GM18505 (cell line): ENCODE measurements around the gene SPTB.

ENCODE experiments used
- ATAC-seq: cut with Tn5 transposase; IDR thresholded peaks from one replicate; pipeline ENCODE4 v1.9.1; 2021; ENCODE audit not compliant: unreplicated experiment
- POLR2A ChIP-seq: IDR thresholded peaks from 4 replicates; pipeline ENCODE4 v1.6.1; 2011; ENCODE audit warnings: borderline replicate concordance; ENCODE audit not compliant: insufficient read depth, insufficient read length; ENCODE audit errors: extremely low read depth

The SPTB gene

DNA sequence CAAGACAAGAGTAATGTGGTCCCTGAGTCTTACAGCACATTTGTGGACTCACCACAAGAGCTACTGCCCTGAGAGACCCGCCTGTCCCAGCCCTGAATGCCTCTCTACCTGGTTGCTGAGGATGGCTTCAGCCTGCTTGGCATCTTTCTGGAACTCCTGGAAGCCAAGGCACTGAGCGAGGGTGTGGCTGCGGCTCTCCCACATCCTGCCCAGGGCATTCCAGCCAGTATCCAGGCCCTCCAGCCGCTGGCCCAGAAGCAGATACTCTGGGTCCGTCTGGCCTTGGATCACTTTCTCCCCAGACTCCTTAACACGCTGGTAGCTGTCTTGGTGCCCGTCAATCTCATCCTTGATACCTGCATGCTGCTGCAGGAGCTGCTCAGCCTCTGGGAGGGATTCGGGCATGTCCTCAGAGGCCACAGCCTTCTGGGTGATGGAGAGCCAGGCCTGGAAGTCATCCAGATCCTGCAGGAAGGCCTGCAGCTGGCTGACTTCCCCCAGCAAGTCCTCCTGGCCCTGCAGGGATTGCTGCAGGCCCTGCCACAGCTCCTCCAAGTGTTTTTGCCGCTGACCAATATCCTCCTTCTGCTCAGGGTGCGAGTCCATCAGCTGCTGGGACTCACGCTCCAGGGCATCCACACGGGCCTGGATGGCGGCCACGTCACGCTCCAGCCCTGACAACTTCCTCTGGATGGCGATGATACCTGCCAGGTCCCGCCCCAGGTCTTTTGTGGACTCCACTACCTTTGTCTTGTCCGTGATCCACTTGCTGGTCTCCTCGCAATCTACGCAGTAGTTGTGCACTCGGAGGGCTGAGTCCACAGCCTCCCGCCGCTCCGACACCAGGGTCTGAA is 93.2 kb downstream of the SPTB start:
- TF ChIP-seq POLR2A: no peak

DNA sequence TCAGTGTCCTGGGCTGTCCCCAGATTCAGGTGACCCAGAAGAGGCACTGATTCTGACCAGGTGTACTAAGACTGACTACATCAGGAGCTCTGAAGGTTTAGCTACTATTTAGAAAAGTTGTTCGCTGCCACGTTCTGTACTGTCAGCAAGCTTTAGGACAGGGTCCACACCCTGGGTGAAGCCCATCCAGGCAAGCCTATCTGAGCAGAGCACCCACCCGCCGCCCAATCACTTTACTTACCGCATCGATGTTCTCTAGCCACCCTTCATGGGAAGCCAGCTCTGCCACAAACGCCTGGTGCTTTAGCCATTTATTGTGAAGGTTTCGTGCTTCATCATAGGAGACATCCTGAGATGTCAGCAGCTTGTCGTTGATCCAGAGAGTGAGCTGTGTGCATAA is 95.7 kb downstream of the SPTB start:
- TF ChIP-seq POLR2A: no peak
- ATAC-seq: no peak

More for the DNA sequence above, 93.2 kb downstream of the SPTB start:
- ATAC-seq: no peak

DNA sequence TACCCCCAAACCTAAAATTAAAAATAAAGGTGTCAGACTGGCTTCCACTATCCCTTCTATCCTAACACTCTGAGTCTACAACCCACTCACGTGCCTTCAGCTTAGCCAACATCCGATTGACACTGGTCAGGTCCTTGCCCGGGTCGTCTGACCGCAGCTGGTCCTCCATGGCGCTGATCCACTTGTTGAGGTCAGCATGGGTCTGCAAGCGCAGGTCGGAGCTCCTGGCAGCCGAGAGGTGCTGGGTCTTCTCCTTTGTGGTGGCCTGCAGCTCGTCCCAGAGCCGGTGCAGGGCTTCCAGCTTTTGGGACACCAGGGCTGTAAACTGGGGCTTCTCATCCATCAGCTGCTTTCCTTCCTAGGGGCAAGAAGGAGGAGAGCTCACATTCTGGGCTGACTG is 97.5 kb downstream of the SPTB start:
- ATAC-seq: no peak
- TF ChIP-seq POLR2A: no peak

GRCh38 chr14:64779472-64779871 is 100.2 kb downstream of the SPTB start:
- no peak for TF ChIP-seq POLR2A
- ATAC-seq: no peak

DNA sequence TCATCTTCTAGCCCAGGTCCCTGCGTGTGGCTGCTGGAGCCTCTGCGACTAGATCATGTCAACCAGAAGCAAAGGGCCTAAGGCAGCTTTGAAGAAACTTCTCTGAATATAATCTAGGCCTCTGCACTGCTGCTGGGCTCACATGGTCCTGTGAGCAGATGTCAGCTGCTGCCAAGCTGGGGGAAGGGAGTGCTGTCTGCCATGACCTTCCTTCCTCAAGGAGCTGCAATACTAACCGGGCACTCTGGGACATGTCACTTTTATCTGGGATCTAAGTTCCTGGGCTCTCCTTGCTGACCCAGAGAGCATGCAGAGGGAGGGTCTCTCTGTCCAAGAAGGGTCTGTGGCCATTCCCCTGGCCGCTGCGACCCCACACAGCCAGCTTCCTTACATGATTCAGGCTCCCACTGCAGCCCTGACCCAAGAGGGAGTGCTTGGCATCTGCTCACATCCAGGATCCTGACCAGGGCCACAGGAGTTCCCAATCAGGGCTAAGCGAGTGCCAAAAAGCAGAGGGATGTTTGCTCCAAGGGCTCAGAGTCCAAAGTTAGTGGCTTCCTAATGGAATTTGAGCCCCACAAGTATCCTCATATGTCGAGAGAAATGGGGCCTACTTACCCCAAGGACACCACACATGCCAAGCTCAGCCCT is 101.5 kb downstream of the SPTB start:
- no peak for TF ChIP-seq POLR2A
- no peak for ATAC-seq

- no peak for ATAC-seq
These were observed 102.2 kb downstream of the SPTB start for GRCh38 chr14:64777461-64777860.

DNA sequence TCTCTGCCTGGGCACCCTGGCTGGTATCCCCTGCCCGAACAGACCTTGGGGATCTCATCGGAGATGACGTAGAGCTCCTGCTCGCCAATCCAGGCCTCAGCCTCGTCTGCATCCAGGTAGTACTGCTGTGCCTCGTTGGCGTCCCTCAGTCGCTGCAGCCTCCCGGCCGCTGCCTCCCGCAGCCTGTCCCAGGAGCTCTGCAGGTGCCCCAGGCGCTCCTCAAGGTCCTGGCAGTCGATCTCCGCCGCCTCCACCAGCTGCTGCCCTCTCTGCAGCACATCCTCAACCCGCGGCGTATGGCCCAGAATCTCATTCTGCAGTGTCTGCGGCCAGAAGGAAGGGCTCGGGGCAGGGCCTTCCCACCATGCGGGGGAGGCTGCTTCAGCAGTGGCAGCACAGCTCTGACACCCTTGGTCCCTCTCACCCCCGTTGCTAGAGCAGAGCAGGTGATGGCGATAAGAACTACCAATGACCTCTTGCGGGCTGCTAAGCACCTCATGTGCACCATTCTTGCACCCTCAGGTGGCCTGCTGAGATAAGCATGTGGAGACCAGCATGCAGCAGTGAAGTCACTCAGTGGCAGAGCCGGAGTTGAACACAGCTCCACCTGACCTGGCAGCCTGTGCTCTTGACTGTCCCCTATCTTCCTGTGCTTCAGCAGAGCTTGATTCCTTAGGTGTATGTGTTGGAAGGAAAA is 104.5 kb downstream of the SPTB start:
- ATAC-seq: no peak
- TF ChIP-seq POLR2A: no peak

More at GRCh38 chr14:64777461-64777860, 102.2 kb downstream of the SPTB start:
- TF ChIP-seq POLR2A: no peak

DNA sequence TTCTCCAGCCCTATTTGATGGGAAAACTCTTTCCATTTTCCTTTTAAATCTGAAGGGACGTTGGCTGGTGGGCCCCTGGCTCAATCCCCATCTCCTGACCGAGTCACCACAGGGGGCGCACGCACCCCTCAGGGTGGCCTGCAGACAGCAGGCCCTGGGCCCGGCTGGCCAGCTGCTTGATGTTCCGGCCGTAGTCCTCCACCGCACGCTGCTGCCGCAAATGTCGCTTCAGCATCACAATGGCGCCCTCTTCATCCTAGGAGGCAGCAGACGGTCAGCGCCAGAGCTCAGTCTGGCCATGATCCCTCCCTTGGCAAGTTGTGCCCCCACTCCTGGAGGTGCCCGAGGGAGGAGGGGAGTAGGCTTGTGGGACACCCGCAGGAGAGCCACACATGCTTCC is 105.4 kb downstream of the SPTB start:
- no peak for TF ChIP-seq POLR2A
- no peak for ATAC-seq

DNA sequence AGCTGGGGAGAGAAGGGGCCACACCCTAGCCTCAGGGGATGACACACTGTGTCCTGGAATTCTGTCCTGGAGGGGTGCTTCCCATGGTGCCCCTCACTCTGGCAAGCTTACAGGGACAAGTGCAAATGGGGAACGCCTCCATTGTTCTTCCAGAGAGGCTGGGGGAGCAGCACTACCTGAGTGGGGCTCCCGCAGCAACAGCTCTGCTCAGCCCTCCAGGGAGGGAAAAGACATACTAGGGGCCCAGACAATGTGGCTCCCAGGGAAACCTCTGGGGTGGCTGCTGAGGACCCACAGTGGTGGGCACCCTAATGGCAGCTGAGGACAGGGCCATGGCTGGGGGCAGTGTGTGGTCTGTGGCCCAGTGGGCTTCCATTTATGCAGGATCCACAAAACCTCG is 106.1 kb downstream of the SPTB start:
- no peak for ATAC-seq
- no peak for TF ChIP-seq POLR2A

- no peak for ATAC-seq
- no peak for TF ChIP-seq POLR2A
These were observed 106.7 kb downstream of the SPTB start for GRCh38 chr14:64773046-64773445.

GRCh38 chr14:64772397-64772950 is 107.2 kb downstream of the SPTB start:
- no peak for TF ChIP-seq POLR2A
- no peak for ATAC-seq

GRCh38 chr14:64771161-64771560 is 108.5 kb downstream of the SPTB start:
- no peak for ATAC-seq
- TF ChIP-seq POLR2A: no peak

DNA sequence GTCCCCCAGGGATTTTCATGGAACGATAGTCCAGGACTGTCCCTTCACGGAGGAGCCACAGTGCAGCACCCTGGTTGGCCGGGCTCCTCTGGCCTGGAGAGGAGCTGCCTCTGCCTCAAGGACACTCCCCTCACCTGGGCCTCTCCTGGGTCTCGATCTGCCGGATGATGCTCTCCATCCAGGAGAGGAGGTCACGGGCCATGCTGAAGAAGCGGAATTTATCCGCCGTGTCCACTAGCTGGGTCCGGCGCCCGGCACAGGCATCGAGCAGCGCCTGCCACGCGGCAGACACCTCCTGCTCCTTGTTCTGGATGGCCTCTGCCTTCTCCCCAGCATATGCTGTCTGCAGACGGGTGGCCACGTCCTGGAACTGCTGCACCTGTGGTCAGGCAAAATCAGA is 109.0 kb downstream of the SPTB start:
- no peak for ATAC-seq
- no peak for TF ChIP-seq POLR2A

DNA sequence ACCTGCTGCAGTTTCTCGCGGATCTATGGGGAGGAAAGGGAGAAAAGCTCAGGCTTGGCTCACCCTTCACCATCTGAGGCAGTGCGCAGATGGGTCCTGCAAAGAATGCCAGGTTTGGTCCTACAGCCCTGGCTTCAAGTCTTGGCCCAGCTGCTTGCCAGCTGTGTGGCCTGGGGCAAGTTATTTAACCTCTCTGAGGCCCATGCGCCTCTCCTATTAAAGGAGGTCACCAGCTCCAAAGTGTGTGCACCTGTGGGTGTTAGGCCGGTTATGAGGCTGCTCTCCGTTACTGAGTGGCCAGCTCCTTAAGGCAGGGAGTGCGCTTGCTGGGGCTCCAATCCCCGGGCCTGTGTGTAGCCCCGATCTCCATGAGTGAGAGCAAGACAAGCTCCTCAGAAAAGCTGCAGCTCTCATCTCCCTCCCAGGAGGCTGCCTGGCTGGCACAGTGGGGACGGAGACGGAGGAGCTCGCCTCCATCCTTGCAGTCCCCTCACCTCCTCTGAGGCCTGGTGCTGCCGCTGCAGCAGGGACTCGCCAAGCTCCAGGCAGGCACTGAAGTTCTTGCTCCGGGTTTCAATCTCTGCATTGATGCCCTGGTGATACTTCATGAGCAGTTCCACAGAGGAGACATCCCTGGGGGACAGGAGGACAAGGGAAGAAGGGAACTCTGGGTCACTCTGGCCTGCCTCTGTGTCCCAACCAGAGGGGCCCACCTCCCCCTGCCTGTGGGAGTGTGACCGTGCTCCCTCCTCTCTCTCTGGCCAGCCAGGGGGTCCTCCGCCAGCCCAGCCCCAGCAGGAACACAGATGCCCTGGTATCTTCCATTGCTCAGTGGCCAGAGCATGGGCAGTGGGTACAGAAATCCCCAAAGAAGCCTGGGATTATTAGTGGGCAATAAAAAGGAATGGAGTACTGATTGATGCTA is 110.3 kb downstream of the SPTB start:
- ATAC-seq: no peak
- no peak for TF ChIP-seq POLR2A
